NCI-H748 (cell line): ENCODE results near the gene CEP170B.

ENCODE experiments used
- DNase-seq: peaks from one replicate; lab custom pipeline; 2025; ENCODE audit not compliant: unreplicated experiment; lab: John Stamatoyannopoulos, UW

Gene CEP170B

GRCh38 chr14:104866451-104867370, 1.6 kb downstream of the CEP170B start:
- no peak for DNase-seq

- no peak for DNase-seq
Measured at GRCh38 chr14:104867371-104868059, 2.4 kb downstream of the CEP170B start.

GRCh38 chr14:104868060-104868740, 3.1 kb downstream of the CEP170B start:
- DNase-seq, result no peak

- no peak for DNase-seq
Measured at GRCh38 chr14:104868811-104869572, 3.9 kb downstream of the CEP170B start.

GRCh38 chr14:104869669-104870367, 4.8 kb downstream of the CEP170B start:
- DNase-seq, result no peak

- peak; percentile 26 for DNase-seq
Measured at GRCh38 chr14:104870368-104871144, 5.5 kb downstream of the CEP170B start.

- no peak for DNase-seq
Measured at GRCh38 chr14:104871145-104871655, 6.1 kb downstream of the CEP170B start.

GRCh38 chr14:104871656-104872468, 6.8 kb downstream of the CEP170B start:
- DNase-seq, result no peak

GRCh38 chr14:104872469-104873341, 7.6 kb downstream of the CEP170B start:
- no peak for DNase-seq

- no peak for DNase-seq
Measured at GRCh38 chr14:104873380-104874055, 8.4 kb downstream of the CEP170B start.

- no peak for DNase-seq
Measured at GRCh38 chr14:104874110-104874531, 9.1 kb downstream of the CEP170B start.

GRCh38 chr14:104874571-104875411, 9.7 kb downstream of the CEP170B start:
- no peak for DNase-seq

- DNase-seq, result no peak
Measured at GRCh38 chr14:104875412-104875751, 10.3 kb downstream of the CEP170B start.

- no peak for DNase-seq
Measured at GRCh38 chr14:104875811-104876210, 10.7 kb downstream of the CEP170B start.

GRCh38 chr14:104876251-104876699, 11.2 kb downstream of the CEP170B start:
- peak; percentile 19 for DNase-seq
